Measurements from ENCODE around the gene LINGO4.

LINGO4 gene

GRCh38 chr1:151805066-151805820 lies at the start of gene LINGO4:
TSS of gene LINGO4 (minus strand) at chr1:151805419. CDS start at chr1:151802704, 2,715 bp downstream.
- no peak for DNase-seq

GRCh38 chr1:151854658-151855057 lies 49.4 kb upstream of the LINGO4 start:
- DNase-seq = no peak

- DNase-seq = no peak
These were observed 48.3 kb upstream of the LINGO4 start, which contains the start of gene THEM5 for GRCh38 chr1:151853411-151853943. TSS of gene THEM5 (minus strand) at chr1:151853712. CDS start at chr1:151853565, 147 bp downstream.

- no peak for DNase-seq
These were observed 47.5 kb upstream of the LINGO4 start for GRCh38 chr1:151852733-151853132.

GRCh38 chr1:151851886-151852285 lies 46.7 kb upstream of the LINGO4 start:
- no peak for DNase-seq

- no peak for DNase-seq
These were observed 44.7 kb upstream of the LINGO4 start for GRCh38 chr1:151849871-151850270.

GRCh38 chr1:151849126-151849525 lies 43.9 kb upstream of the LINGO4 start:
- DNase-seq = no peak

- no peak for DNase-seq
These were observed 42.8 kb upstream of the LINGO4 start for GRCh38 chr1:151847867-151848596.

- no peak for DNase-seq
These were observed 41.5 kb upstream of the LINGO4 start for GRCh38 chr1:151846686-151847237.

GRCh38 chr1:151846062-151846568 lies 40.9 kb upstream of the LINGO4 start:
- DNase-seq = no peak

GRCh38 chr1:151843398-151843797 lies 38.2 kb upstream of the LINGO4 start:
- DNase-seq = no peak

- no peak for DNase-seq
These were observed 35.9 kb upstream of the LINGO4 start for GRCh38 chr1:151841141-151841540.

GRCh38 chr1:151840421-151840820 lies 35.2 kb upstream of the LINGO4 start:
- no peak for DNase-seq

GRCh38 chr1:151839457-151840403 lies 34.5 kb upstream of the LINGO4 start, which contains the start of gene C2CD4D:
TSS of gene C2CD4D (minus strand) at chr1:151839820. CDS start at chr1:151838989, 831 bp downstream.
- DNase-seq = peak; percentile 71

- DNase-seq = no peak
These were observed 33.8 kb upstream of the LINGO4 start for GRCh38 chr1:151839082-151839412.

- no peak for DNase-seq
These were observed 33.2 kb upstream of the LINGO4 start for GRCh38 chr1:151838222-151839081.

- no peak for DNase-seq
These were observed 32.6 kb upstream of the LINGO4 start for GRCh38 chr1:151837884-151838221.

- no peak for DNase-seq
These were observed 32.0 kb upstream of the LINGO4 start for GRCh38 chr1:151837197-151837596.

- DNase-seq = no peak
These were observed 30.4 kb upstream of the LINGO4 start for GRCh38 chr1:151835596-151835995.

GRCh38 chr1:151834239-151834638 lies 29.0 kb upstream of the LINGO4 start:
- no peak for DNase-seq

- no peak for DNase-seq
These were observed 28.1 kb upstream of the LINGO4 start for GRCh38 chr1:151833172-151833900.
